ENCODE data around the gene CTBP2.

Gene CTBP2

GRCh38 chr10:125137601-125138438, 22.5 kb downstream of the CTBP2 start:
- DNase-seq (ENCODE audit: low read depth) = no peak
- no peak for TF ChIP-seq CTCF (IDR thresholded peaks at IDR 0.05; ENCODE audit: low read depth, low read length, missing control alignments)
- no peak overlapping the region for H3K4me3 ChIP-seq (ENCODE audit: low read depth, low read length)

- TF ChIP-seq CTCF (IDR thresholded peaks at IDR 0.05; ENCODE audit: low read depth, low read length, missing control alignments) = no peak
- no peak overlapping the region for H3K4me3 ChIP-seq (ENCODE audit: low read depth, low read length)
- DNase-seq (ENCODE audit: low read depth) = no peak
These were observed 24.3 kb downstream of the CTBP2 start for GRCh38 chr10:125136087-125136486.

- no peak overlapping the region for H3K4me3 ChIP-seq (ENCODE audit: low read depth, low read length)
- no peak for TF ChIP-seq CTCF (IDR thresholded peaks at IDR 0.05; ENCODE audit: low read depth, low read length, missing control alignments)
- no peak for DNase-seq (ENCODE audit: low read depth)
These were observed 24.7 kb downstream of the CTBP2 start for GRCh38 chr10:125135771-125136035.

GRCh38 chr10:125134916-125135770, 25.2 kb downstream of the CTBP2 start:
- no peak for DNase-seq (ENCODE audit: low read depth)
- TF ChIP-seq CTCF (IDR thresholded peaks at IDR 0.05; ENCODE audit: low read depth, low read length, missing control alignments) = no peak
- H3K4me3 ChIP-seq (ENCODE audit: low read depth, low read length) = no peak overlapping the region

- no peak overlapping the region for H3K4me3 ChIP-seq (ENCODE audit: low read depth, low read length)
- no peak for TF ChIP-seq CTCF (IDR thresholded peaks at IDR 0.05; ENCODE audit: low read depth, low read length, missing control alignments)
- DNase-seq (ENCODE audit: low read depth) = no peak
These were observed 25.9 kb downstream of the CTBP2 start for GRCh38 chr10:125134483-125134848.

- H3K4me3 ChIP-seq (ENCODE audit: low read depth, low read length) = no peak overlapping the region
- TF ChIP-seq CTCF (IDR thresholded peaks at IDR 0.05; ENCODE audit: low read depth, low read length, missing control alignments) = no peak
- DNase-seq (ENCODE audit: low read depth) = no peak
These were observed 26.5 kb downstream of the CTBP2 start for GRCh38 chr10:125133696-125134482.

All from GM12864 (cell line).